GM12891 (cell line): ENCODE measurements around the gene GTF3C2.

ENCODE experiments used
- POLR2A ChIP-seq: IDR thresholded peaks from 2 replicates; pipeline ENCODE4 v1.6.1; 2011; ENCODE audit warnings: low read depth, low read length, control low read depth
- POLR2AphosphoS5 ChIP-seq: IDR thresholded peaks from 2 replicates; pipeline ENCODE4 v1.6.1; 2011; ENCODE audit warnings: low read depth, low read length, control low read depth

DNA sequence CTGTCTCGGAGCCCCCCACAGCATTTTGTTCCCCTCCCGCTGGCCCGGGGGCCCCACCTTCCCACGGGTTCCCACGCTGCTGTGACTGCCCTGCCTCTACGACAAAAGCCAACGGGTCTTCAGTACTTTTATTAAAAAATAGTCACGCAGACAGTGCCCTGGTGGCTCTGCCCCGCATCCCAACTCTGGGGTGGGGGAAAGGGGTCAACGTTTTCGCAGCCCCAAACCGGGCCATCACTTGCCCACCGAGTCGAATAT, 49.3 kb downstream of the GTF3C2 start:
- TF ChIP-seq POLR2AphosphoS5 (no peak), POLR2A (no peak)
